Ishikawa (cell line): ENCODE measurements around the gene ARHGAP33.

Experiments
- CEBPB ChIP-seq: IDR thresholded peaks from 2 replicates; pipeline ENCODE4 v1.6.1; 2012
- CREB1 ChIP-seq: IDR thresholded peaks from 2 replicates; pipeline ENCODE4 v1.6.1; 2012; ENCODE audit warnings: low read depth
- EP300 ChIP-seq: IDR thresholded peaks from 2 replicates; pipeline ENCODE4 v1.6.1; 2012; ENCODE audit warnings: borderline replicate concordance
- FOXM1 ChIP-seq: IDR thresholded peaks from 2 replicates; pipeline ENCODE4 v1.6.1; 2012; ENCODE audit warnings: low read depth, borderline replicate concordance
- NFIC ChIP-seq: IDR thresholded peaks from 2 replicates; pipeline ENCODE4 v1.6.1; 2012
- RAD21 ChIP-seq: IDR thresholded peaks from 2 replicates; pipeline ENCODE4 v1.6.1; 2012; ENCODE audit warnings: low read depth
- TAF1 ChIP-seq: IDR thresholded peaks from 2 replicates; pipeline ENCODE4 v1.6.1; 2012; ENCODE audit warnings: low read depth, mild to moderate bottlenecking
- TCF12 ChIP-seq: IDR thresholded peaks from 2 replicates; pipeline ENCODE4 v1.6.1; 2012; ENCODE audit warnings: low read depth
- YY1 ChIP-seq: IDR thresholded peaks from 2 replicates; pipeline ENCODE4 v1.6.1; 2012; ENCODE audit warnings: low read depth
- ZBTB7A ChIP-seq: IDR thresholded peaks from 2 replicates; pipeline ENCODE4 v1.6.1; 2012; ENCODE audit warnings: low read depth
- TF ChIP-seq, protein P1 (sequence below): IDR thresholded peaks from 2 replicates; pipeline ENCODE4 v1.6.1; 2012
- TF ChIP-seq, protein P2 (sequence below): IDR thresholded peaks from 2 replicates; pipeline ENCODE4 v1.6.1; 2012
- TF ChIP-seq, protein P3 (sequence below): IDR thresholded peaks from 2 replicates; pipeline ENCODE4 v1.6.1; 2012; ENCODE audit warnings: low read depth, mild to moderate bottlenecking

DNA sequence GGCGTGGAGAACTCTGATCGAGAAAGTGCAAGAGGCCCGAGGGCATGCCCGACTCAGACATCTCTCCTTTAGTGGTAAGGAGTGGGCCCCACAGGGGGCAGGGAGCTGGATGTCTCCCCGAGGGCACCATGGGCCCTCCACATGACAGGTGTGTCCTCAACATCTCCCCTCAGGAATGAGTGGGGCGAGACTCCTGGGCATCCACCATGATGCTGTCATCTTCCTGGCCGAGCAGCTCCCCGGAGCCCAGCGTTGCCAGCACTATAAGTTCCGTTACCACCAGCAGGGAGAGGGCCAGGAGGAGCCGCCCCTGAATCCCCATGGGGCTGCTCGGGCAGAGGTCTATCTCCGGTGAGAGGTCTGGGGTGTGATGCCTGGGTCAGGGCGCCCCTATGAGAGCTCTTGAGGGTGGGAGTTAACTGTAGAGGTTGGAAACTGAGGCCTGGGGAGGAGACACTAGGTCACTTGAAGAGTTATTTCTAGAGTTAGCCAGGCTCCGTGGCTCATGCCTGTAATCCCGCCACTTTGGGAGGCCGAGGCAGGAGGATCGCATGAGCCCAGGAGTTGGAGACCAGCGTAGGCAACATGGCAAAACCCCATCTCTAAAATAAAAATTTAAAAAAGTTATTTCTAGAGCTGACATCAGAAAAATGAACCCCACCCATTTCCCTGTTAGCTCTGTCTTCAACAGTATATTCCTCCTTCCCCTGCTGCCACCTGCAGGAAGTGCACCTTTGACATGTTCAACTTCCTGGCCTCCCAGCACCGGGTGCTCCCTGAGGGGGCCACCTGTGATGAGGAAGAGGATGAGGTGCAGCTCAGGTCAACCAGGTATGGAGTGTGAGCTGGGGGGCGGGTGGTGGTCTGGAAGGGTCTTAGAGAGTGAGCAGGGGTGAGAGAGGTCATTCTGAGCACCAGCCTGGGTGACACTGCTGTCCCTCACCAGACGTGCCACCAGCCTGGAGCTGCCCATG, 38.2 kb upstream of the ARHGAP33 start:
- no peak for TF ChIP-seq EP300
- no peak for TF ChIP-seq TAF1
- TF ChIP-seq TCF12 = no peak
- TF ChIP-seq, protein P1, sequence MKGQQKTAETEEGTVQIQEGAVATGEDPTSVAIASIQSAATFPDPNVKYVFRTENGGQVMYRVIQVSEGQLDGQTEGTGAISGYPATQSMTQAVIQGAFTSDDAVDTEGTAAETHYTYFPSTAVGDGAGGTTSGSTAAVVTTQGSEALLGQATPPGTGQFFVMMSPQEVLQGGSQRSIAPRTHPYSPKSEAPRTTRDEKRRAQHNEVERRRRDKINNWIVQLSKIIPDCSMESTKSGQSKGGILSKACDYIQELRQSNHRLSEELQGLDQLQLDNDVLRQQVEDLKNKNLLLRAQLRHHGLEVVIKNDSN = no peak
- no peak; the same call in 1 of the 2 replicates for TF ChIP-seq RAD21
- TF ChIP-seq, protein P2, sequence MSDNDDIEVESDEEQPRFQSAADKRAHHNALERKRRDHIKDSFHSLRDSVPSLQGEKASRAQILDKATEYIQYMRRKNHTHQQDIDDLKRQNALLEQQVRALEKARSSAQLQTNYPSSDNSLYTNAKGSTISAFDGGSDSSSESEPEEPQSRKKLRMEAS = no peak
- TF ChIP-seq, protein P3, sequence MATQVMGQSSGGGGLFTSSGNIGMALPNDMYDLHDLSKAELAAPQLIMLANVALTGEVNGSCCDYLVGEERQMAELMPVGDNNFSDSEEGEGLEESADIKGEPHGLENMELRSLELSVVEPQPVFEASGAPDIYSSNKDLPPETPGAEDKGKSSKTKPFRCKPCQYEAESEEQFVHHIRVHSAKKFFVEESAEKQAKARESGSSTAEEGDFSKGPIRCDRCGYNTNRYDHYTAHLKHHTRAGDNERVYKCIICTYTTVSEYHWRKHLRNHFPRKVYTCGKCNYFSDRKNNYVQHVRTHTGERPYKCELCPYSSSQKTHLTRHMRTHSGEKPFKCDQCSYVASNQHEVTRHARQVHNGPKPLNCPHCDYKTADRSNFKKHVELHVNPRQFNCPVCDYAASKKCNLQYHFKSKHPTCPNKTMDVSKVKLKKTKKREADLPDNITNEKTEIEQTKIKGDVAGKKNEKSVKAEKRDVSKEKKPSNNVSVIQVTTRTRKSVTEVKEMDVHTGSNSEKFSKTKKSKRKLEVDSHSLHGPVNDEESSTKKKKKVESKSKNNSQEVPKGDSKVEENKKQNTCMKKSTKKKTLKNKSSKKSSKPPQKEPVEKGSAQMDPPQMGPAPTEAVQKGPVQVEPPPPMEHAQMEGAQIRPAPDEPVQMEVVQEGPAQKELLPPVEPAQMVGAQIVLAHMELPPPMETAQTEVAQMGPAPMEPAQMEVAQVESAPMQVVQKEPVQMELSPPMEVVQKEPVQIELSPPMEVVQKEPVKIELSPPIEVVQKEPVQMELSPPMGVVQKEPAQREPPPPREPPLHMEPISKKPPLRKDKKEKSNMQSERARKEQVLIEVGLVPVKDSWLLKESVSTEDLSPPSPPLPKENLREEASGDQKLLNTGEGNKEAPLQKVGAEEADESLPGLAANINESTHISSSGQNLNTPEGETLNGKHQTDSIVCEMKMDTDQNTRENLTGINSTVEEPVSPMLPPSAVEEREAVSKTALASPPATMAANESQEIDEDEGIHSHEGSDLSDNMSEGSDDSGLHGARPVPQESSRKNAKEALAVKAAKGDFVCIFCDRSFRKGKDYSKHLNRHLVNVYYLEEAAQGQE = no peak
- no peak for TF ChIP-seq NFIC
- no peak for TF ChIP-seq ZBTB7A
- no peak for TF ChIP-seq FOXM1
- no peak for TF ChIP-seq YY1
- TF ChIP-seq CEBPB = no peak
- no peak for TF ChIP-seq CREB1
